Gastroesophageal sphincter (tissue), 3 donors: Measurements from ENCODE around the gene CCT3.

Experiments
- CTCF ChIP-seq, 4 experiments: fragments of 200-600 bp in 2 of 4; fragments of 450-650 bp in 2 of 4; sonication (generic) in 1 of 4; IDR thresholded peaks; one replicate each; pipeline ENCODE4 v1.5.1; 2017 to 2019; ENCODE audit warnings: antibody characterized with exemption in 4 of 4, mild to moderate bottlenecking in 2 of 4, moderate library complexity in 2 of 4
- EP300 ChIP-seq: sonication (generic); formaldehyde crosslinking; IDR thresholded peaks from one replicate; pipeline ENCODE4 v1.6.1; 2017; ENCODE audit warnings: antibody characterized with exemption, mild to moderate bottlenecking
- POLR2A ChIP-seq, 2 donors: fragments of 450-650 bp; IDR thresholded peaks; one replicate each; pipeline ENCODE4 v1.6.1; 2017; ENCODE audit warnings: antibody characterized with exemption in 2 of 2, mild to moderate bottlenecking in 2 of 2, moderate library complexity in 1 of 2

GRCh38 chr1:156365754-156366153 lies 27.7 kb upstream of the CCT3 start:
- TF ChIP-seq POLR2A (IDR thresholded peaks at IDR 0.05) (no peak), CTCF (IDR thresholded peaks at IDR 0.05) (no peak), EP300 (no peak)
